GM12878 (cell line): ENCODE measurements around the gene PLPP2. TPM values are rescaled to one million over a fixed set of nuclear protein-coding genes. Genes with fewer than 3 reads are reported as not detected.

Source experiments
- ATAC-seq: fragments of 200-7000 bp; cut with Tn5 transposase; 3 replicates; pipeline ENCODE4 v1.9.1; 2020; ENCODE audit warnings: mild to moderate bottlenecking, moderate library complexity
- BruUV-seq: library from RNA; stranded (reverse); fragments of 400-500 nt; replicated peaks from 2 replicates; lab custom pipeline; 2021; lab: Mats Ljungman, UMichigan
- CTCF ChIA-PET: fragments of 300-600 bp; sonication (Branson Sonifier 250); formaldehyde crosslinking; extraction: SDS; loops from one replicate; lab custom pipeline; 2021; ENCODE audit warnings: inconsistent platforms; lab: Yijun Ruan, JAX
- POLR2A ChIA-PET: fragments of 350-600 bp; formaldehyde crosslinking; extraction: SDS; loops from one replicate; lab custom pipeline; 2021; ENCODE audit warnings: inconsistent platforms; lab: Charles Lee
- RAD21 ChIA-PET: fragments of 300-600 bp; sonication (Branson Sonifier 250); formaldehyde crosslinking; loops from one replicate; lab custom pipeline; 2023; ENCODE audit warnings: antibody characterized with exemption; ENCODE audit not compliant: unreplicated experiment; lab: Charles Lee
- SMC1A ChIA-PET: fragments of 300-600 bp; sonication (Branson Sonifier 250); formaldehyde crosslinking; loops from one replicate; lab custom pipeline; 2023; ENCODE audit not compliant: unreplicated experiment, uncharacterized antibody; lab: Charles Lee
- DNase-seq: peaks from one replicate; pipeline ENCODE4 v3.0.0-alpha.2; 2011; ENCODE audit warnings: low read depth, low spot score
- FAIRE-seq: peaks from 3 replicates; lab custom pipeline; 2011; peaks lifted over from hg19 to GRCh38; lab: Jason Lieb, UNC
- H2AFZ ChIP-seq: 2 replicates; pipeline ENCODE4 v1.6.0; 2011; ENCODE audit warnings: low read depth, low read length, control low read depth; ENCODE audit not compliant: control insufficient read depth
- H3K27ac ChIP-seq: 2 replicates; pipeline ENCODE4 v1.5.1; 2011; ENCODE audit warnings: control low read depth; ENCODE audit not compliant: control insufficient read depth, insufficient read depth
- H3K27me3 ChIP-seq, 2 experiments: replicated peaks in 1 of 2; 2 replicates each; pipeline versions ENCODE4 v1.6.0 to v1.6.1; 2011; ENCODE audit warnings: low read length in 1 of 2; ENCODE audit not compliant: control insufficient read depth in 2 of 2, insufficient read depth in 2 of 2
- H3K36me3 ChIP-seq, 2 experiments: 2 replicates each; pipeline ENCODE4 v1.5.1; 2011; ENCODE audit warnings: low read length in 1 of 2; ENCODE audit not compliant: control insufficient read depth in 2 of 2, insufficient read depth in 2 of 2
- H3K4me1 ChIP-seq: 2 replicates; pipeline ENCODE4 v1.6.1; 2011; ENCODE audit warnings: mild to moderate bottlenecking, low read length, moderate library complexity, mixed read lengths; ENCODE audit not compliant: control insufficient read depth, insufficient read depth
- H3K4me2 ChIP-seq: 2 replicates; pipeline ENCODE4 v1.6.0; 2011; ENCODE audit warnings: control low read depth; ENCODE audit not compliant: control insufficient read depth, insufficient read depth
- H3K4me3 ChIP-seq: fragments of 200-600 bp; sonication (generic); 2 replicates; pipeline ENCODE4 v1.5.1; 2016
- H3K79me2 ChIP-seq: 2 replicates; pipeline ENCODE4 v1.6.0; 2011; ENCODE audit warnings: low read length; ENCODE audit not compliant: control insufficient read depth, insufficient read depth
- H3K9ac ChIP-seq: 2 replicates; pipeline ENCODE4 v1.8.0; 2011; ENCODE audit warnings: low read length, control low read depth, mixed read lengths; ENCODE audit not compliant: control insufficient read depth, insufficient read depth
- H3K9me3 ChIP-seq: replicated peaks from 3 replicates; pipeline ENCODE4 v1.5.1; 2011; ENCODE audit warnings: mild to moderate bottlenecking, low read length; ENCODE audit not compliant: control insufficient read depth, insufficient read depth
- H4K20me1 ChIP-seq: 2 replicates; pipeline ENCODE4 v1.6.0; 2011; ENCODE audit not compliant: control insufficient read depth, insufficient read depth
- CBFB ChIP-seq: IDR thresholded peaks from 2 replicates; pipeline ENCODE4 v1.6.1; 2016; ENCODE audit warnings: antibody characterized with exemption, low read depth
- CHD4 ChIP-seq: fragments of 200-600 bp; sonication (generic); IDR thresholded peaks from 2 replicates; pipeline ENCODE4 v1.6.1; 2016; ENCODE audit warnings: mild to moderate bottlenecking
- HDAC6 ChIP-seq: fragments of 200-600 bp; sonication (generic); IDR thresholded peaks from one replicate; pipeline ENCODE4 v1.8.0; 2017; ENCODE audit warnings: antibody characterized with exemption; ENCODE audit not compliant: unreplicated experiment
- IRF4 ChIP-seq: IDR thresholded peaks from 2 replicates; pipeline ENCODE4 v1.6.1; 2011; ENCODE audit warnings: low read depth, low read length
- KDM1A ChIP-seq: fragments of 200-600 bp; sonication (generic); IDR thresholded peaks from 2 replicates; pipeline ENCODE4 v1.6.1; 2016; ENCODE audit warnings: borderline replicate concordance
- NFIC ChIP-seq: IDR thresholded peaks from 2 replicates; pipeline ENCODE4 v1.6.1; 2012; ENCODE audit warnings: low read depth, mild to moderate bottlenecking, inconsistent platforms, low read length, moderate library complexity
- NFXL1 ChIP-seq: fragments of 450-650 bp; IDR thresholded peaks from 2 replicates; pipeline ENCODE4 v1.6.1; 2017; ENCODE audit warnings: antibody characterized with exemption, mild to moderate bottlenecking, borderline replicate concordance
- NR2C2 ChIP-seq: IDR thresholded peaks from 2 replicates; pipeline ENCODE4 v1.6.1; 2011; ENCODE audit warnings: borderline replicate concordance, low read depth; ENCODE audit not compliant: control insufficient read depth, insufficient read length
- PAX5 ChIP-seq: IDR thresholded peaks from 2 replicates; pipeline ENCODE4 v1.6.1; 2011; ENCODE audit warnings: low read depth, low read length, borderline replicate concordance
- RELB ChIP-seq: fragments of 450-650 bp; IDR thresholded peaks from 2 replicates; pipeline ENCODE4 v1.6.1; 2017; ENCODE audit warnings: low read depth, mild to moderate bottlenecking, moderate library complexity
- STAT1 ChIP-seq: fragments of 450-650 bp; conservative IDR thresholded peaks from 2 replicates; pipeline ENCODE4 v1.6.1; 2014; ENCODE audit warnings: antibody characterized with exemption, mild to moderate bottlenecking
- ZBTB33 ChIP-seq: fragments of 450-650 bp; IDR thresholded peaks from 2 replicates; pipeline ENCODE4 v1.6.1; 2017; ENCODE audit warnings: mild to moderate bottlenecking
- ZSCAN29 ChIP-seq: fragments of 450-650 bp; IDR thresholded peaks from 2 replicates; pipeline ENCODE4 v1.6.1; 2017; ENCODE audit warnings: mild to moderate bottlenecking, moderate library complexity
- WGBS: methylation state at CpG from one replicate; pipeline ENCODE4 v1.1.6; 2016; ENCODE audit warnings: low lambda C conversion rate; ENCODE audit not compliant: insufficient replicate concordance, insufficient coverage; ENCODE audit errors: missing lambda C conversion rate; 5-methylcytosine and 5-hydroxymethylcytosine counted together
- in situ Hi-C: fragments of 300-500 bp; cut with MboI; formaldehyde crosslinking; loops from 9 replicates; pipeline ENCODE4 v1.14.3; 2018; ENCODE audit warnings: mixed read lengths
- intact Hi-C: fragments of 100-400 bp; cut with micrococcal nuclease; formaldehyde crosslinking; loops from one replicate; pipeline ENCODE4 v1.14.2; 2022; ENCODE audit not compliant: unreplicated experiment
- polyA plus RNA-seq, 11 experiments: library from polyadenylated mRNA; depleted of rRNA in 4 of 11; unstranded in 6 of 11; stranded (reverse) in 5 of 11; fragments of >200 nt; fragmentation: Nextera tagmentation in 4 of 11; fragmentation: Illumina TruSeq in 1 of 11; extraction: Ambion mirVana in 4 of 11; extraction: Trizol in 1 of 11; gene quantifications; 1 replicate in 1 of 11; 2 replicates in 10 of 11; pipeline versions ENCODE4 v1.2.1 to v1.2.3, GENCODE V29; 2011 to 2016; ENCODE audit warnings: inconsistent platforms in 2 of 11, missing spikeins in 2 of 11, low read depth in 1 of 11
- total RNA-seq, 4 experiments: library from RNA; depleted of rRNA in 3 of 4; stranded (reverse); fragments of >200 nt in 3 of 4; fragmentation: Illumina TruSeq in 1 of 4; extraction: Trizol in 1 of 4; gene quantifications; 2 replicates each; pipeline versions ENCODE4 v1.2.1 to v1.2.3, GENCODE V29; 2013 to 2021
- TF ChIP-seq, protein P1 (sequence below): fragments of 450-650 bp; IDR thresholded peaks from 2 replicates; pipeline ENCODE4 v1.6.1; 2016; ENCODE audit warnings: mild to moderate bottlenecking
- TF ChIP-seq, protein P2 (sequence below): IDR thresholded peaks from 2 replicates; pipeline ENCODE4 v1.6.1; 2011; ENCODE audit warnings: borderline replicate concordance, low read depth, mild to moderate bottlenecking, moderate library complexity, low read length; ENCODE audit not compliant: insufficient read depth, poor library complexity, severe bottlenecking

PLPP2 gene
- total and polyA plus RNA-seq, 10 of the 15 experiments (the other 5 are each of a cell fraction or from before 2014, with no cell fraction given) = 0.04 to 0.62 (median 0.14) TPM; not detected in 7

DNA sequence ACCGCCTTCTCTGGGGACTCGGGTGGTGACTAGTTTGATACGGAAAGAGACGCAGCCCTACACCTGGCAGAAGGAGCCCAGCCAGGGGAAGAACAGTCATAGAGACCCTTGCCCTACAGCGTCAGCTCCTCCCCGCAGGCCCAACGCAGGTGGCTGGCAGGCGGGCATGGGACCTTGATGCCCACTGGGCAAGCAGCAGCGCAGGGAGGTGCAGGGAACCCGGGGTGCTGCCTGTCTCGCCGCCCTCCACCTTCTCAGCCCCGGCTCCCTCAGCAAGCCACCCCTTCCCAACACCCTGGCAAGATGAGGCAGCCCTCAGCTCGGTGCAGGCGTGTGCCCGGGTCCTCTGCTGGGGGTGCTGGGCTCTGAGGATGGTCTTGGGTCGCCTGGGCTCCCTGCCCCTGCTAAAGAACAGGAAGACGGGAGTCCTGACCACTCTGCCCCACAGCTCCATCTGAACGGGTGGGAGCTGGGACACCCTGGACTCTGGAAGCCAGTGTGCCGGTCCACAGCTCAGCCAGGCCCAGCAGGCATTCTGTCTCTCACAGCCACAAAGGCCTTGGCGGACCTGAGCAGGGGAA lies 44.4 kb upstream of the PLPP2 start (continued):
- no peak for TF ChIP-seq STAT1
- TF ChIP-seq, protein P1, sequence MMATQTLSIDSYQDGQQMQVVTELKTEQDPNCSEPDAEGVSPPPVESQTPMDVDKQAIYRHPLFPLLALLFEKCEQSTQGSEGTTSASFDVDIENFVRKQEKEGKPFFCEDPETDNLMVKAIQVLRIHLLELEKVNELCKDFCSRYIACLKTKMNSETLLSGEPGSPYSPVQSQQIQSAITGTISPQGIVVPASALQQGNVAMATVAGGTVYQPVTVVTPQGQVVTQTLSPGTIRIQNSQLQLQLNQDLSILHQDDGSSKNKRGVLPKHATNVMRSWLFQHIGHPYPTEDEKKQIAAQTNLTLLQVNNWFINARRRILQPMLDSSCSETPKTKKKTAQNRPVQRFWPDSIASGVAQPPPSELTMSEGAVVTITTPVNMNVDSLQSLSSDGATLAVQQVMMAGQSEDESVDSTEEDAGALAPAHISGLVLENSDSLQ = no peak
- TF ChIP-seq, protein P2, sequence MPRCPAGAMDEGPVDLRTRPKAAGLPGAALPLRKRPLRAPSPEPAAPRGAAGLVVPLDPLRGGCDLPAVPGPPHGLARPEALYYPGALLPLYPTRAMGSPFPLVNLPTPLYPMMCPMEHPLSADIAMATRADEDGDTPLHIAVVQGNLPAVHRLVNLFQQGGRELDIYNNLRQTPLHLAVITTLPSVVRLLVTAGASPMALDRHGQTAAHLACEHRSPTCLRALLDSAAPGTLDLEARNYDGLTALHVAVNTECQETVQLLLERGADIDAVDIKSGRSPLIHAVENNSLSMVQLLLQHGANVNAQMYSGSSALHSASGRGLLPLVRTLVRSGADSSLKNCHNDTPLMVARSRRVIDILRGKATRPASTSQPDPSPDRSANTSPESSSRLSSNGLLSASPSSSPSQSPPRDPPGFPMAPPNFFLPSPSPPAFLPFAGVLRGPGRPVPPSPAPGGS = no peak
- no peak for TF ChIP-seq IRF4
- no peak for TF ChIP-seq ZSCAN29
- no peak for TF ChIP-seq HDAC6
- TF ChIP-seq KDM1A = no peak
- no peak for TF ChIP-seq NFXL1

- RAD21 ChIA-PET = no interaction called here
- Histone ChIP-seq H3K27me3 (no peaks in the 10 kb centered on the region), H4K20me1 (no peaks in the 10 kb centered on the region), H3K27ac (no peak overlapping the region), H3K79me2 (peaks cover 10% of the 10 kb centered on the region), H3K4me3 (no peak overlapping the region), H3K4me2 (no peak overlapping the region), H3K36me3 (peaks cover 11 to 14% of the 10 kb centered on the region in 2 experiments), H3K9ac (no peak overlapping the region), H2AFZ (no peak overlapping the region), H3K9me3 (no peaks in the 10 kb centered on the region; the same call in 2 of the 3 replicates), H3K4me1 (no peaks in the 10 kb centered on the region)
- DNase-seq = no peak
- BruUV-seq = no TSS peak
- POLR2A ChIA-PET = no interaction called here
- CTCF ChIA-PET = no interaction called here
- ATAC-seq = no peak
- SMC1A ChIA-PET = no interaction called here
- no peak for FAIRE-seq
- intact Hi-C loops = no loop called here
- 78% methylated on average over 9 of the region's 9 CpGs for WGBS
- in situ Hi-C loops = no loop called here
- TF ChIP-seq CBFB (no peak), RELB (no peak), PAX5 (no peak), NFIC (no peak), ZBTB33 (no peak), CHD4 (no peak), NR2C2 (no peak)
These were observed 43.9 kb upstream of the PLPP2 start for GRCh38 chr19:335072-335471.
